Neural progenitor cell (in vitro differentiated cells): ENCODE measurements around the gene MYH10.

Experiments used
- CTCF ChIP-seq: fragments of 200-600 bp; sonication (generic); IDR thresholded peaks from 2 replicates; pipeline ENCODE4 v1.5.1; 2017; ENCODE audit warnings: antibody characterized with exemption, mild to moderate bottlenecking
- EZH2phosphoT487 ChIP-seq: fragments of 200-600 bp; sonication (generic); IDR thresholded peaks from 2 replicates; pipeline ENCODE4 v1.6.1; 2017; ENCODE audit warnings: antibody characterized with exemption

- TF ChIP-seq EZH2phosphoT487, result no peak
- no peak for TF ChIP-seq CTCF
Observed at GRCh38 chr17:8504460-8505207, 125.9 kb downstream of the MYH10 start.
